ENCODE measurements around the gene ZNF8. TPM values are rescaled to one million over a fixed set of nuclear protein-coding genes. Genes with fewer than 3 reads are reported as not detected.
A peak's percentile ranks its signal among the peaks of the same experiment; 100 is the strongest.

Gene ZNF8
- total and polyA plus RNA-seq, 7 donors: 0.35 to 2.5 (median 1.5) TPM

- no peaks in the 10 kb centered on the region for H3K27me3 ChIP-seq (ENCODE audit: insufficient read depth in 3 of 3, low read length in 2 of 3)
- peaks cover 46% of the 10 kb centered on the region for H3K9me3 ChIP-seq
- intact Hi-C loops (cut with DNase I): no loop called here
- DNase-seq: no peak
- no peaks in the 10 kb centered on the region for H3K4me1 ChIP-seq
- WGBS, 3 donors: 72 to 88% (median 77%) methylated on average over 7 of the region's 7 CpGs
- TF ChIP-seq, protein P1, sequence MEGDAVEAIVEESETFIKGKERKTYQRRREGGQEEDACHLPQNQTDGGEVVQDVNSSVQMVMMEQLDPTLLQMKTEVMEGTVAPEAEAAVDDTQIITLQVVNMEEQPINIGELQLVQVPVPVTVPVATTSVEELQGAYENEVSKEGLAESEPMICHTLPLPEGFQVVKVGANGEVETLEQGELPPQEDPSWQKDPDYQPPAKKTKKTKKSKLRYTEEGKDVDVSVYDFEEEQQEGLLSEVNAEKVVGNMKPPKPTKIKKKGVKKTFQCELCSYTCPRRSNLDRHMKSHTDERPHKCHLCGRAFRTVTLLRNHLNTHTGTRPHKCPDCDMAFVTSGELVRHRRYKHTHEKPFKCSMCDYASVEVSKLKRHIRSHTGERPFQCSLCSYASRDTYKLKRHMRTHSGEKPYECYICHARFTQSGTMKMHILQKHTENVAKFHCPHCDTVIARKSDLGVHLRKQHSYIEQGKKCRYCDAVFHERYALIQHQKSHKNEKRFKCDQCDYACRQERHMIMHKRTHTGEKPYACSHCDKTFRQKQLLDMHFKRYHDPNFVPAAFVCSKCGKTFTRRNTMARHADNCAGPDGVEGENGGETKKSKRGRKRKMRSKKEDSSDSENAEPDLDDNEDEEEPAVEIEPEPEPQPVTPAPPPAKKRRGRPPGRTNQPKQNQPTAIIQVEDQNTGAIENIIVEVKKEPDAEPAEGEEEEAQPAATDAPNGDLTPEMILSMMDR (IDR thresholded peaks at IDR 0.05): no peak
- no peak overlapping the region for H3K4me3 ChIP-seq
- H3K27ac ChIP-seq: no peak overlapping the region
- H3K36me3 ChIP-seq (ENCODE audit: insufficient read depth in 1 of 2, low read depth in 1 of 2): peaks cover 2% of the 10 kb centered on the region in 2 donors
- ATAC-seq: no peak
These were observed 1.6 kb upstream of the ZNF8 start for GRCh38 chr19:58277197-58277596.

GRCh38 chr19:58277748-58278540 lies 811 bp upstream of the ZNF8 start:
- WGBS, 3 donors: 39 to 41% (median 39%) methylated on average over 24 to 25 of the region's 25 CpGs
- no peak for DNase-seq
- peak in 2 of 4 donors; percentile 9 to 24 for ATAC-seq
- TF ChIP-seq, protein P1 (IDR thresholded peaks at IDR 0.05): no peak
- Histone ChIP-seq H3K36me3 (ENCODE audit: insufficient read depth in 1 of 2, low read depth in 1 of 2) (peaks cover 2% of the 10 kb centered on the region in 2 donors), H3K4me3 (peak overlapping the region; percentile 93), H3K9me3 (peaks cover 39% of the 10 kb centered on the region), H3K27me3 (ENCODE audit: insufficient read depth in 3 of 3, low read length in 2 of 3) (no peaks in the 10 kb centered on the region), H3K27ac (peak overlapping the region; percentile 81), H3K4me1 (no peaks in the 10 kb centered on the region)
- intact Hi-C loops (cut with DNase I): no loop called here

DNA sequence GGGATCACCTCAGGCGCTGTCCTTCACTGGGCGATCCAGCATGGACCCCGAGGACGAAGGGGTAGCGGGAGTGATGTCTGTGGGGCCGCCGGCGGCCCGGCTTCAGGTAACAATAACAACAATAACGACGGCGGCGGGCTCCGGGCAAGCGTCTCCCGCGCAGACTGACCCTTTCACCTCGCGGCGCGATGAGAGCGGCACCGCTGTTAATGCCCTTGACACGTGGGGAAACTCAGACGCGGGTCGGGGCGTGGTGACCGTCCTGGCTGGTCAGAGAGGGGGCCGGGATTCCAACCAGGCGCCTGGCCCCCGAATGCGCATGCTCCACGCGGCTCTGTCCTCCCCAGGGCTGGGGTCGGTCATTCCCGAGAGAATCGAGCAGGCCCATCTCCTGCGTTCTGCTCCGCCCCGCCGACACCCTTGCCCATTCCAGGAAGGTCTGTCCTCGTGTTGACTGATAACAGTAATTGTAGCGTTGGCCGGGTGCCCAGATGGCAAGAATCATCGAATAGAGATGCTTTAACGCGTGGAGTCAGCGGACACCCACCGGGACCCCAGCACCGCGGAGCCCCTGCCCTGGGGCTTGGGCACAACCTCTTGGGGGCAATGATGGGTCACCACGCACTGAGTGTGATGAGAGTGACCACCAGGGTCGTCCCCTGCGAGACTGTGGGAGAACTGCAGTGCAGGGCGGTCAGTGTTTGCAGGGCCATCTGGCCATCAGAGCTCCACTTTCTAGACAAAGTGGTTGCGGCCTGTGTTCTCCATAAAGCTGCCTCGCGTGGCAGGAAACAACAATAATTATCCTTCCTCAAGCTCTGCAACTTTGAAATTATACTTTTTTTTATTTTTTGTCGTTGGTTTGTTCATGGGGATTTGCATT lies 528 bp downstream of the ZNF8 start:
- Histone ChIP-seq H3K27me3 (ENCODE audit: insufficient read depth in 3 of 3, low read length in 2 of 3) (no peaks in the 10 kb centered on the region), H3K4me3 (peak overlapping the region; percentile 93), H3K9me3 (peaks cover 28% of the 10 kb centered on the region), H3K36me3 (ENCODE audit: insufficient read depth in 1 of 2, low read depth in 1 of 2) (peaks cover 2% of the 10 kb centered on the region in 2 donors), H3K4me1 (no peaks in the 10 kb centered on the region), H3K27ac (peak overlapping the region; percentile 81)
- TF ChIP-seq, protein P1 (IDR thresholded peaks at IDR 0.05): no peak
- ATAC-seq (peak; percentile 57 to 70 (median 70)), DNase-seq (peak; percentile 70 to 77)
- intact Hi-C loops (cut with DNase I): no loop called here
- WGBS, 3 donors: 1 to 2% (median 2%) methylated on average over 54 to 60 of the region's 60 CpGs

- TF ChIP-seq, protein P1 (IDR thresholded peaks at IDR 0.05): no peak
- H3K4me3 ChIP-seq: peak overlapping the region; percentile 93
- no peak overlapping the region for H3K27ac ChIP-seq
- 40 to 52% (median 42%) methylated on average over 4 of the region's 4 CpGs for WGBS, 3 donors
- no peaks in the 10 kb centered on the region for H3K27me3 ChIP-seq (ENCODE audit: insufficient read depth in 3 of 3, low read length in 2 of 3)
- H3K9me3 ChIP-seq: peaks cover 21% of the 10 kb centered on the region
- H3K4me1 ChIP-seq: no peaks in the 10 kb centered on the region
- no peak for ATAC-seq
- H3K36me3 ChIP-seq (ENCODE audit: insufficient read depth in 1 of 2, low read depth in 1 of 2): peaks cover 2% of the 10 kb centered on the region in 2 donors
- DNase-seq: no peak
- intact Hi-C loops (cut with DNase I): no loop called here
These were observed 1.2 kb downstream of the ZNF8 start for GRCh38 chr19:58279925-58280316.
